Activated naive CD4-positive, alpha-beta T cell treated with anti-CD3 and anti-CD28 coated beads, Interleukin-2, amount 50 U/mL, for 24 hours (primary cell): Measurements from ENCODE around the gene URI1.
A peak's percentile ranks its signal among the peaks of the same experiment; 100 is the strongest.
"Not testable (repeated sequence)": the region's sequence is repeated elsewhere in the genome, so short reads cannot be mapped to it uniquely, and the experiment has no call there.

ENCODE experiments used
- H3K27ac Mint-ChIP-seq: one replicate; pipeline ENCODE4 v1.8.0; 2021; ENCODE audit warnings: mild to moderate bottlenecking, mixed read lengths
- H3K27me3 Mint-ChIP-seq: one replicate; pipeline ENCODE4 v1.8.0; 2021; ENCODE audit warnings: mixed read lengths
- H3K36me3 Mint-ChIP-seq: one replicate; pipeline ENCODE4 v1.8.0; 2021; ENCODE audit warnings: mixed read lengths
- H3K4me1 Mint-ChIP-seq: one replicate; pipeline ENCODE4 v1.8.0; 2021; ENCODE audit warnings: mixed read lengths
- H3K4me3 Mint-ChIP-seq: one replicate; pipeline ENCODE4 v1.8.0; 2021; ENCODE audit warnings: mild to moderate bottlenecking, mixed read lengths
- H3K9me3 Mint-ChIP-seq: one replicate; pipeline ENCODE4 v1.8.0; 2021; ENCODE audit warnings: mixed read lengths

The URI1 gene

DNA sequence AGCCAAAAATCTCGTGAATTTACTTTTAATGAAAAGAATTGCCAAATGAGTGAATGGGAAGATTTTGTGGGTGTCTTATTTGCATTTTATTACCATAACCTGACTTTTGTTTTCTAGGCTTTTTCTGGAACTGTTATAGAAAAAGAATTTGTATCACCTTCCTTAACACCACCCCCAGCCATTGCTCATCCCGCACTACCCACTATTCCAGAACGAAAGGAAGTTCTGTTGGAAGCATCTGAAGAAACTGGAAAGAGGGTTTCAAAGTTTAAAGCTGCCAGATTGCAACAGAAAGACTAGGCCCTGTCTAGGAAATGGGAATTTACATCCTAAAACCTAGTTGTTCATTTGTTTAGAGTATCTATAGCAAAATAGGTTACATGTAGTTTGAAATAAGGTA lies 72.7 kb downstream of the URI1 start:
- H3K36me3 Mint-ChIP-seq: peaks cover 12% of the 10 kb centered on the region
- H3K27ac Mint-ChIP-seq: no peak overlapping the region
- no peaks in the 10 kb centered on the region for H3K27me3 Mint-ChIP-seq
- peaks cover 6% of the 10 kb centered on the region for H3K4me1 Mint-ChIP-seq
- no peak overlapping the region for H3K4me3 Mint-ChIP-seq
- no peaks in the 10 kb centered on the region for H3K9me3 Mint-ChIP-seq

DNA sequence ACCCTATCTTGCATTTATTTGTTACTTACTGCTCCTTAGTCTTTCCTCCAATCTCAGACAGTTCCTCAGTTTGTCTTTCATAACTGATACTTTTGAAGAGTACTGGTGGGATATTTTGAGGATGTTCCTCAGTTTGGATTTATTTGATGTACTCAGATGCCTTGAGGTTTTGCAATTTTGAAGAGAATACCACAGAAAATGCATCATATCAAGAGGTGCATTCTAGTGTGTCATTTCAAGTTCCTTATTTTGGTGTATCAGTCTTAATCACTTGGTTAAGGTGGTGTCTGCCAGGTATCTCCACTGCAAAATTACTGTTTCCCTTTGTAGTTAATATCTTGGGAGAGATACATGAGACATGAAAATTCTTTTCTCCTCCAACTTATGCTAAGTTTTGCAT lies 75.1 kb downstream of the URI1 start:
- Mint-ChIP-seq H3K27me3 (no peaks in the 10 kb centered on the region), H3K4me3 (no peak overlapping the region), H3K36me3 (peaks cover 16% of the 10 kb centered on the region), H3K9me3 (no peaks in the 10 kb centered on the region), H3K27ac (no peak overlapping the region), H3K4me1 (peaks cover 10% of the 10 kb centered on the region)

GRCh38 chr19:30020189-30020588 lies 78.2 kb downstream of the URI1 start:
- peak overlapping the region; percentile 3 for H3K27ac Mint-ChIP-seq
- peaks cover 11% of the 10 kb centered on the region for H3K4me1 Mint-ChIP-seq
- no peak overlapping the region for H3K4me3 Mint-ChIP-seq
- no peaks in the 10 kb centered on the region for H3K9me3 Mint-ChIP-seq
- H3K27me3 Mint-ChIP-seq: no peaks in the 10 kb centered on the region
- H3K36me3 Mint-ChIP-seq: peaks cover 23% of the 10 kb centered on the region

GRCh38 chr19:30022659-30023058 lies 80.6 kb downstream of the URI1 start:
- H3K27ac Mint-ChIP-seq: no peak overlapping the region
- no peaks in the 10 kb centered on the region for H3K9me3 Mint-ChIP-seq
- H3K27me3 Mint-ChIP-seq: no peaks in the 10 kb centered on the region
- H3K36me3 Mint-ChIP-seq: peaks cover 27% of the 10 kb centered on the region
- H3K4me3 Mint-ChIP-seq: no peak overlapping the region
- peaks cover 20% of the 10 kb centered on the region for H3K4me1 Mint-ChIP-seq

DNA sequence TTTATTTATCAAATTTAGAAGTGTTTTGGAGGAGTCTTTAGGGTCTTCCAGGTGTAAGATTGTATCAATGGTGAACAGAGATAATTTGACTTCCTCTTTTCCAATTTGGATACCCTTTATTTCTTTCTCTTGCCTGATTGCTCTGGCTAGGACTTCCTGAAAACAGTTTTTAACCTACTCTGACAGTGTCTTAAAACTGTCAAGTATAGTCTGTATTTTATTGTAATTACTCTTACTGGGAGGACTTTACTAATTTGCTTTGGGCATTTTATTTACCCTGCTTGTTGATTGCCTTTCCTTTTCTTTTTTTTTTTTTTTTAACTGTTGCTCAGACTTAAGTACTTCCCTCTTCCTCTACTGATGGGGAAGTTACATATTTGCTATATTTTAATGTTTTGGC lies 81.3 kb downstream of the URI1 start:
- no peak overlapping the region for H3K4me3 Mint-ChIP-seq

DNA sequence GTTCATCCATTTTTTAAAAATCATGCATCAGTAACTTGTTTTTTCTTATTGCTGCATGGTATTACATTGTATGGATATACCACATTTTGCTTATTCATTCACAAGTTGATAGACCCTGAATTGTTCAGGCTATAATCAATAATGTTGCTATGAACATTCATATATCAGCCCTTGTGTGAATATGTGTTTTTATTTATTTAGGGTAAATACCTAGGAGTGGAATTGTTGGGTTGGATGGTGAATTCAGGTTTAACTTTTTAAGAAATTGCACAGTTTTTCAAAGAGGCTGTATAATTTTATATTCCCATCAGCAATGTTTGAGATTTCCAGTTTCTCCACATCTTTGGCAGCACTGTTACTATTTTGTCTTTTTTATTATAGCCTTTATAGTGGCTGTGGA lies 82.1 kb downstream of the URI1 start:
- Mint-ChIP-seq H3K4me1 (peaks cover 25% of the 10 kb centered on the region), H3K4me3 (no peak overlapping the region), H3K27ac (no peak overlapping the region), H3K36me3 (peaks cover 32% of the 10 kb centered on the region), H3K9me3 (no peaks in the 10 kb centered on the region), H3K27me3 (no peaks in the 10 kb centered on the region)

More for the DNA sequence above, 81.3 kb downstream of the URI1 start:
- Mint-ChIP-seq H3K9me3 (no peaks in the 10 kb centered on the region), H3K36me3 (peaks cover 31% of the 10 kb centered on the region), H3K27me3 (no peaks in the 10 kb centered on the region), H3K4me1 (peaks cover 24% of the 10 kb centered on the region), H3K27ac (no peak overlapping the region)

GRCh38 chr19:30026933-30027332 lies 84.9 kb downstream of the URI1 start:
- H3K36me3 Mint-ChIP-seq: peaks cover 51% of the 10 kb centered on the region
- H3K4me3 Mint-ChIP-seq: no peak overlapping the region
- no peaks in the 10 kb centered on the region for H3K27me3 Mint-ChIP-seq
- peaks cover 4% of the 10 kb centered on the region for H3K9me3 Mint-ChIP-seq
- H3K4me1 Mint-ChIP-seq: peaks cover 35% of the 10 kb centered on the region
- no peak overlapping the region for H3K27ac Mint-ChIP-seq

DNA sequence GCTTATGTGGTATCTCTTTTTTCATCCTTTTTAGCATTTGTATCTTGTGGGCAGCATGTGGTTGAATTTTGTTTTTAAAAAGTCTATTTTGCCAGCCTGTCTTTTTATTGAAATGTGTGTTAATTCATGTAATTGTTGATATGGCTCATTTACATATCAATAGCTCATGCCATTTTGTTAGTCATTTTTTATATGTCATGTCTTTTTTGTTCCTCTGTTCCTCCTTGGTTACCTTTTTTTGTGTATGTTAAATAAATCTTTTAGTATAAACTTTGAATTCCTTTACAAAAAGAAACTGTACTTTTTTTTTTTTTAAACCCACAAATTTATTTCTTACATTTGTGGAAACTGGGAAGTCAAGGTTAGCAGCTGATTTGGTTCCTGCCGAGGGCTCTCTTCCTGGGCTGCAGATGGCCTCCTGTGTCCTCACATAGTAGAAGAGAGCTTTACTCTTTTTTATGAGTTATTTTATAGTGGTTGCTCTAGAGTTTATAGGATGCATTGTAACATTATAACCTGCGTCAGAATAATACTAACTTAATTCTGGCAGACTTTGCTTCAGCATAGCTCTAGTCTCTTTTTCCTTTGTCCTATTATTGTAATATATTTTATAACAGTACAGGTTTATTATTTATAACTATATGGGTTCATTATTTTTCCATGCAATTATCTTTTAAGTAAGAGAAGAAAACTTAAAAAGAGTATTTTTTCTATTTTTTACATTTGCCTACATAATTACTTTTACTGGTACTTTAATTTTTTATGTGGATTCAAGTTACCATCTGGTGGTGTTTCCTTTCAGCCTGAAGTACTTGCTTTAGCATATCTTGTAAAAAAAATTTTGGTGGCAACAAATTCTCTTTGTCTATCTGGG lies 86.3 kb downstream of the URI1 start:
- Mint-ChIP-seq H3K27me3 (no peaks in the 10 kb centered on the region), H3K36me3 (peaks cover 53% of the 10 kb centered on the region), H3K27ac (no peak overlapping the region), H3K4me1 (peaks cover 37% of the 10 kb centered on the region), H3K9me3 (peaks cover 14% of the 10 kb centered on the region), H3K4me3 (no peak overlapping the region)

DNA sequence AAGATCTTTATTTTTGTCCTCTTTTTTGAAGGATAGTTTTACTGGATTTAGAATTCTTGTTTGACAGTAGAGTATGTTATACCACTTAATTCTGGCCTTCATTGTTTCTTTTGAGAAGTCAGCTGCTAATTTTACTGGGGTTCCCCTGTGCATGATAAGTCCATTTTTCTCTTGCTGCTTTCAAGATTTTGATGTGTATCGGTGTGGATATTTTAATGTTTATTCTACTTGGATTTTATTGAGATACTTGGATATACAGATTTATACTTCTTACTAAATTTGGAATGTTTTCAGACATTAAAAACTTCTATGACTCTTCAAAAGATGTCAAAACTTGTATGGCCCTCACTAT lies 86.9 kb downstream of the URI1 start:
- peaks cover 57% of the 10 kb centered on the region for H3K36me3 Mint-ChIP-seq
- H3K27me3 Mint-ChIP-seq: no peaks in the 10 kb centered on the region
- H3K9me3 Mint-ChIP-seq: peaks cover 16% of the 10 kb centered on the region
- H3K27ac Mint-ChIP-seq: peak overlapping the region; percentile 86
- no peak overlapping the region for H3K4me3 Mint-ChIP-seq
- peaks cover 34% of the 10 kb centered on the region for H3K4me1 Mint-ChIP-seq

GRCh38 chr19:30029721-30030510 lies 87.9 kb downstream of the URI1 start:
- Mint-ChIP-seq H3K27me3 (no peaks in the 10 kb centered on the region), H3K36me3 (peaks cover 66% of the 10 kb centered on the region), H3K4me3 (no peak overlapping the region)

DNA sequence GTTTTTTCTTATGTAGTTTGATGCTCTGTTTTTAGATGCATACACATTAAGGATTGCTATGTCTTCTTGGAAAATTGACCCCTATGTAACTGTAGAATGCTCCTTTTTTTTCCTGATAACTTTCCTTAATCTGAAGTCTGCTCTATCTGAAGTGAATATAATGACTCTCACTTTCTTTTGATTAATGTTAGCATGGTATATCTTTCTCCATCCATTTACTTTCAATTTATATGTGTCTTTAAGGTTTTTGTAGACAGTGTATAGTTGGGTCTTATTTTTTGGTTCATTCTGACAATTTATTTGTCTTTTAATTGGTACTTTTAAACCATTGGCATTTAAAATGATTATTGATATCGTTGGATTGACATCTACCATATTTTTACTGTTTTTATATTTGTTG lies 92.3 kb downstream of the URI1 start:
- peaks cover 16% of the 10 kb centered on the region for H3K4me1 Mint-ChIP-seq
- H3K4me3 Mint-ChIP-seq: no peak overlapping the region
- H3K27ac Mint-ChIP-seq: no peak overlapping the region
- H3K9me3 Mint-ChIP-seq: peaks cover 34% of the 10 kb centered on the region
- peaks cover 82% of the 10 kb centered on the region for H3K36me3 Mint-ChIP-seq
- H3K27me3 Mint-ChIP-seq: no peaks in the 10 kb centered on the region

More at GRCh38 chr19:30029721-30030510, 87.9 kb downstream of the URI1 start:
- H3K9me3 Mint-ChIP-seq: peaks cover 25% of the 10 kb centered on the region
- no peak overlapping the region for H3K27ac Mint-ChIP-seq
- peaks cover 34% of the 10 kb centered on the region for H3K4me1 Mint-ChIP-seq

DNA sequence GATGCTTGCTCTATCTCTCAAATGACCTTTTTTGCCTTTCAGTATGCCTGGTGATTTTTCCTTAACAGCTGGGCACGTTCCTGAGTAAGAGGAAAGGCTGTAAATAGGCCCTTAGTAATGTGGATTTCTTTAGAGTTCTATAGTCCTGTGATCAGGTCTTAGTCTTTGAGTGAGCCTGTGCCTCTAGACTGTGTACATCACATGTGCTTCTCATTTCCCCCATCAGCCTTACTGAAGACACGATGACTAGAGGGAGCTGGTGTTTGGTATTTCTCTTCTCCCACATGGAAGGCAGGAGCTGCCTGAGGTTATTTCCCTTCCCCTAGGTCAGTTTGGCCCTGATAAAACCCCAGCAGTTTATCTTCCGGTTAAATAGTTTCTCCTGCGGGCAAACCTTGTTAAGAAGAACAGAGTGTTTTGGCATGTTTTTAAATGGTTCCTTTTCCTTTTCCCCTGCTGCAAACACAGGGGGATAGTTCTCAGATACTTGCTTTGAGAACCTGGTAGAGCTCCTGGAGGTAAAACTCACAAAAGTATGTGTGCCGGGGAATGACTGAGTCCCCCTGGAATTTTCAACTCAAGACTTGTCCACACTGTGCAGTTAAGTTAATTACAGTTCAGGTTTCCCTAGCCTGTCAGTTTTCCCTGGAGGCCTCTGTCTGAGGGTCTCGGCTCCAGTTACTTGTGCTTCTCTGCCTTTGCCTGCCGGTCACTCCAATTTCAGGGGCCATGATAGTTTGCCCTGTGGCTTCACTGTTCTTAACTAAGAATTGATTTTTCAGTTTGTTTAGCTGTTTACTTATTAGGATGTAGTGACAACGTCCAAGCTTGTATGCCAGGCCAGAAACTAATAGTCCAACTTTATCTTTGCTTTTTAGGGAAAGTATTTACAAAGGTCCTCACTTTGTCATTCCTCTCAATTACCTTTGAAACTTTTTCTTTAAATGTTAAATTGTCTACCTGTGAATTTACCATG lies 94.4 kb downstream of the URI1 start:
- H3K27me3 Mint-ChIP-seq: no peaks in the 10 kb centered on the region
- no peak overlapping the region for H3K4me3 Mint-ChIP-seq
- H3K9me3 Mint-ChIP-seq: peaks cover 34% of the 10 kb centered on the region
- H3K36me3 Mint-ChIP-seq: peaks cover 73% of the 10 kb centered on the region
- no peak overlapping the region for H3K27ac Mint-ChIP-seq
- peaks cover 6% of the 10 kb centered on the region for H3K4me1 Mint-ChIP-seq

DNA sequence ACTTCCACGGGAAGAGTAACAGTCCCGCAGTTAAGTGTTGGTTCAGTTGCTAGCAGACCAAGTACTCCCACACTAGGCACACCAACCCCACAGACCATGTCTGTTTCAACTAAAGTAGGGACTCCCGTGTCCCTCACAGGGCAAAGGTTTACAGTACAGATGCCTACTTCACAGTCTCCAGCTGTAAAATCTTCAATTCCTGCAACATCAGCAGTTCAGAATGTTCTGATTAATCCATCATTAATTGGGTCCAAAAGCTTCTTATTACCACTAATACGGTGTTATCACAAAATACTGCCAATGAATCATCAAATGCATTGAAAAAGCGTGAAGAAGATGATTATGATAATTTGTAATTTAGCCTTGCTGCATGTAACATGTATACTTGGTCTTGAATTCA lies 95.8 kb downstream of the URI1 start:
- no peaks in the 10 kb centered on the region for H3K27me3 Mint-ChIP-seq
- H3K36me3 Mint-ChIP-seq: peaks cover 65% of the 10 kb centered on the region
- H3K4me3 Mint-ChIP-seq: no peak overlapping the region
- H3K9me3 Mint-ChIP-seq: peaks cover 25% of the 10 kb centered on the region
- no peak overlapping the region for H3K27ac Mint-ChIP-seq
- no peaks in the 10 kb centered on the region for H3K4me1 Mint-ChIP-seq

GRCh38 chr19:30041931-30042330 lies 99.9 kb downstream of the URI1 start:
- H3K27me3 Mint-ChIP-seq, H3K9me3 Mint-ChIP-seq, H3K4me1 Mint-ChIP-seq, H3K4me3 Mint-ChIP-seq, H3K27ac Mint-ChIP-seq: not testable (repeated sequence)
- peaks cover 28% of the 10 kb centered on the region for H3K36me3 Mint-ChIP-seq

DNA sequence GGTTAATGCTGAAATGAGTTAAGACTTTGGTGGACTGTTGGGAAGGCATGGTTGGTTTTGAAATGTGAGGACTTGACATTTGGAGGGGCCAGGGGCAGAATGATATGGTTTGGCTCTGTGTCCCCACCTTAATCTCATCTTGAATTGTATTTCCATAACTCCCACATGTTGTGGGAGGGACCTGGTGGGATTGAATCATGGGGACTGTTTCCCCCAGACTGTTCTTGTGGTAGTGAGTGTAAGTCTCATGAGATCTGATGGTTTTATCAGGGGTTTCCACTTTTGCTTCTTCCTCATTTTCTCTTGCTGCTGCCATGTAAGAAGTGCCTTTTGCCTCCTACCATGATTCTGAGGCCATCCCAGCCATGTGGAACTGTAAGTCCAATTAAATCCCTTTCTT lies 101.0 kb downstream of the URI1 start:
- not testable (repeated sequence) for H3K4me1 Mint-ChIP-seq, H3K27me3 Mint-ChIP-seq, H3K27ac Mint-ChIP-seq, H3K9me3 Mint-ChIP-seq, H3K4me3 Mint-ChIP-seq
- peaks cover 20% of the 10 kb centered on the region for H3K36me3 Mint-ChIP-seq
